ENCODE results near the gene TMEM209.

- TF ChIP-seq REST (IDR thresholded peaks at IDR 0.05; ENCODE audit: borderline replicate concordance) (no peak), CTCF (IDR thresholded peaks at IDR 0.05; ENCODE audit: poor library complexity, severe bottlenecking) (no peak)
Observed at GRCh38 chr7:130227883-130228575, 22.8 kb upstream of the TMEM209 start.
